ENCODE data around the gene ZNF782.

DNA sequence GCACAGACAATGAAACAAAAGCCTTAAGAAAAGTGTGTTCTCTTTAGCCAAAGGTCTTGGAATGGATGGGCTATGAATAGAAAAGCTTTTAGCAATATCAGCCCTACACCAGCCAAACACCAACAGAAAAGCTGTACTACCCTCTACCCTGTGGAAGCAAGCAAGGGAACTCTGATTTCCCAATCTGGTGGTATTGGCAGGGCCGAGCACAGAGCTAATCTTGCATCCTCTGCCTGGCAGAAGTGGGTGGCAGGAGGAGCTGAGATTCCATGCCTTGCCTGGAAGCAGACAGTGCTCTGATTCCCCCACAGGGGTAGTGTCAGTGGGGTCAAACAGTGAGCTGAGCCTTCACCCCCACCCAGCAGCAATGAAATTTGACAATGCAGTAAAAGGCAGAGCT, 29.6 kb upstream of the ZNF782 start:
- TF ChIP-seq, protein P1, sequence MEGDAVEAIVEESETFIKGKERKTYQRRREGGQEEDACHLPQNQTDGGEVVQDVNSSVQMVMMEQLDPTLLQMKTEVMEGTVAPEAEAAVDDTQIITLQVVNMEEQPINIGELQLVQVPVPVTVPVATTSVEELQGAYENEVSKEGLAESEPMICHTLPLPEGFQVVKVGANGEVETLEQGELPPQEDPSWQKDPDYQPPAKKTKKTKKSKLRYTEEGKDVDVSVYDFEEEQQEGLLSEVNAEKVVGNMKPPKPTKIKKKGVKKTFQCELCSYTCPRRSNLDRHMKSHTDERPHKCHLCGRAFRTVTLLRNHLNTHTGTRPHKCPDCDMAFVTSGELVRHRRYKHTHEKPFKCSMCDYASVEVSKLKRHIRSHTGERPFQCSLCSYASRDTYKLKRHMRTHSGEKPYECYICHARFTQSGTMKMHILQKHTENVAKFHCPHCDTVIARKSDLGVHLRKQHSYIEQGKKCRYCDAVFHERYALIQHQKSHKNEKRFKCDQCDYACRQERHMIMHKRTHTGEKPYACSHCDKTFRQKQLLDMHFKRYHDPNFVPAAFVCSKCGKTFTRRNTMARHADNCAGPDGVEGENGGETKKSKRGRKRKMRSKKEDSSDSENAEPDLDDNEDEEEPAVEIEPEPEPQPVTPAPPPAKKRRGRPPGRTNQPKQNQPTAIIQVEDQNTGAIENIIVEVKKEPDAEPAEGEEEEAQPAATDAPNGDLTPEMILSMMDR (IDR thresholded peaks at IDR 0.05), result no peak
- no peak for TF ChIP-seq POLR2A (IDR thresholded peaks at IDR 0.05)
